ENCODE results near the gene MYL7. TPM values are rescaled to one million over a fixed set of nuclear protein-coding genes. Genes with fewer than 3 reads are reported as not detected.
A peak's percentile ranks its signal among the peaks of the same experiment; 100 is the strongest.
"Not testable (repeated sequence)": the region's sequence is repeated elsewhere in the genome, so short reads cannot be mapped to it uniquely, and the experiment has no call there.

MYL7 gene
- total RNA-seq, 1 donor from 2014 or later, result not detected

DNA sequence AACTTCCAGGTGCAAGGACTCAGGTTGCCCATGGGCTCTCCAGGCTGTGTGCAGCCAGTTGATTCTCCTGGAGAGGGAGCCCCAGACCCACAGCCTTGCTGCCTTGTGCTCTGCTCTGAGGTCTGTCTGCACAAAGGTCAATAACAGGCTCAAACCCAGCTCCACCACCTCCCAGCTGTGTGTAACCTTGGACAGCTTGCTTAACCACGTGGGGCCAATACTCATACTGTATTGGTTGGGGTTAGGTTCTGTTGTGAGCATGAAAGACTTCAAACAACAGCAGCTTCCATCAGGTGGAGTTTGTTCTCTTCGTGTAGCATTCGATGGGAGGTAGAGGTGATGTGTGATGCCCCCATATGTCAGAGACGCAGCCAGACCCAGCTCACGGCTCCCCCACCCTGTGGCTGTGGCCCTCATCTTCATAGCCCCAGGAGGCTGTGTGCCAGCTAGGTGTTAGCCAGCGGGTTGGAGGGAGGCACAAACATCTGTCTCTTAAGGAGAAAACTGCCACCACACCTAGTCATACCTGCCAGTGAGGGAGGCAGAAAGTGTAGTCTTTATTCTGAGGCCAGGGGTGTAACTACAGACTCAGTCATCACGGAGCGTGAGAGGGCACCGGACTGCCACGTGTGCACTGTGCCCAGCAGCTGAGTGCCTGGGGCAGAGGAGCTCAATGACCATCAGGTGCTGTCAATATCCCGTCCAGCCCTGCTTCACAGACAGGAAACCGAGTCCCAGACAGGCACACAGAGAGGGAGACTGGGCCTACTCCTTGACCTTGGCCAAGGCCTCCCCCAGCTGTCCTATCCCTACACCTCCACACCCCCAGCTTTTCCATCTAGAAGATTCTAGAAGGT, 9.7 kb downstream of the MYL7 start:
- no peak for DNase-seq (ENCODE audit: low spot score)

DNA sequence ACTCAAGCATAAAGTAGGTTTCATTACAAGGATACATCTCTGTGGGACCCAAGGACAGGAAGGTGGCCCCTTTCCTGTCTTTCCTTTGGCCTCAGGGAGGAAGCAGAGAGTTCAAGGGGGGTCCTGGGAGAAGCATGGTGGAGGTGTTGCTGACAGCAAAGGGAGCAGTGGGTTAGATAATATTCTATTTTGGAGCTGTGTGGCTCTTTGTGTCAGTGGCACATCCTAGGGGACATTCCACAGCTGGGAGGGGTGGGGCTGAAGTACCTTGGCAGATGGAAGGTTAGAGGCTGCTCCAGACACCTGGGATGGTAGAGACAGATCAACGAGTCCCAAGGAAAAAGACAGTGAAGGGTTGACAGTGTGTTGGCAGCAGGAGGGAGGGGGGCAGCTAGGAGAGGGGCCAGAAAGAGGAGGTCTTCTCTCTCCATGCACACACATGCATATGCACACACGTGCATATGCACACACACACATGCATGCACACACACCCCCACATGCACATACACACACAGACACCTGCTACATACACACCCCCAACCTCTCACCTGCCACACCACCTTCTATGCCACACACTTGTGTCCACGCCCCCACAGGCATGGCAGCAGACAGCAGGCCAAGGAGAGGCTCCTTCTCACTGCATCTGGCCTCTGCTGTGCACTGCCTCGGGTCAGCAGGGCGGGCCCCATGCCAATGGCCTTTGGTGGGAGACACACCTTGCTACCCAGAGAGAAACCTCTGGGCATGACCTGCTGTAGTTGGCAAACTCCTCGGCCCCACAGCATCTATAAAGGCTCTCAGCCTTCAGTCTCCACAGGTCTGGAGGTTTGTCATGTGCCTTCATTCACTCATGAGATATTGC, 12.2 kb downstream of the MYL7 start:
- no peak for DNase-seq (ENCODE audit: low spot score)

DNA sequence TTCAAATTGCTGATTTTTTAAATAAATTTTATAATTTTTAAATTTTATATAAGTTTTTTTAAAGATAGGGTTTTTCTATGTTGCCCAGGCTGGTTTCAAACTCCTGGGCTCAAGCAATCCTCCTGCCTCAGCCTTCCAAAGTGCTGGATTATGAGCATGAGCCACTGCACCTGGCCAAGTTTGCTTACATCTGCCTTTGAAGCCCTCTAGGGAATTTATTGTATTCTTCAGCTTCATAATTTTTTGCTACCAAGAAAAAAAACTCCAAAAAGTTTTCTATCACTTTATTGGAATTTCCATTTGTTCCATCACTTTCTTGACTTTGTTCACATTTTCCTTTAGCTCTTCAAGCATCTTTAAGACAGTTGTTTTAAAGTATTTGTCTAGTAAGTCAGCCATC, 14.0 kb downstream of the MYL7 start:
- DNase-seq (ENCODE audit: low spot score), result no peak

DNA sequence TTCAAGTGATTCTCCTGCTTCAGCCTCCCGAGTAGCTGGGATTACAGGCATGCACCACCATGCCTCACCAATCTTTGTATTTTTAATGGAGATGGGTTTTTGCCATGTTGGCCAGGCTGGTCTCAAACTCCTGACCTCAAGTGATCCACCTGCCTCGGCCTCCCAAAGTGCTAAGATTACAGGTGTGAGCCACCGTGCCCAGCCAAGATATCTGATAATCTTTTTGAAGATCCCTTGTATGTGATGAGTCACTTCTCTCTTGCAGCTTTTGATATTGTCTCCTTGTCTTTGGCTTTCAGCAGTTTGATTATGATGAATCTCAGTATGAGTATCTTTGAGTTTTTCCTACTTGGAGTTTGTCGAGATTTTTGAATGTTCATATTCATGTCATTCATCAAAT, 14.6 kb downstream of the MYL7 start:
- not testable (repeated sequence) for DNase-seq (ENCODE audit: low spot score)

DNA sequence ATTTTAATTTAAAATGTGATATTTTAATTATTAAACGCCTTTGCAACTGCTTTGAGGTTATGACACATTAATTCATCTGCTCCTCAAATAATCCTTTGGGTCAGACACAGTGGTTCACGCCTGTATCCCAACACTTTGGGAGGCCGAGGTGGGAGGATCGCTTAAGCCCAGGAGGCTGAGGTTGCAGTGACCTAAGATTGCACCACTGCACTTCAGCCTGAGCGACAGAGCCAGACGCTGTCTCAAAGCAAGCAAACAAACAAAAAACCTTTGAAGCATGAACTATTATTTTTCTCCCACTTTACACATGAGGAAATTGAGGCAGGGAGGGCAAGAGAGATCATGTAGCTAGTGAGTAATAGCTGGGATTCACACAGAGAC, 16.3 kb downstream of the MYL7 start:
- DNase-seq (ENCODE audit: low spot score), result no peak

DNA sequence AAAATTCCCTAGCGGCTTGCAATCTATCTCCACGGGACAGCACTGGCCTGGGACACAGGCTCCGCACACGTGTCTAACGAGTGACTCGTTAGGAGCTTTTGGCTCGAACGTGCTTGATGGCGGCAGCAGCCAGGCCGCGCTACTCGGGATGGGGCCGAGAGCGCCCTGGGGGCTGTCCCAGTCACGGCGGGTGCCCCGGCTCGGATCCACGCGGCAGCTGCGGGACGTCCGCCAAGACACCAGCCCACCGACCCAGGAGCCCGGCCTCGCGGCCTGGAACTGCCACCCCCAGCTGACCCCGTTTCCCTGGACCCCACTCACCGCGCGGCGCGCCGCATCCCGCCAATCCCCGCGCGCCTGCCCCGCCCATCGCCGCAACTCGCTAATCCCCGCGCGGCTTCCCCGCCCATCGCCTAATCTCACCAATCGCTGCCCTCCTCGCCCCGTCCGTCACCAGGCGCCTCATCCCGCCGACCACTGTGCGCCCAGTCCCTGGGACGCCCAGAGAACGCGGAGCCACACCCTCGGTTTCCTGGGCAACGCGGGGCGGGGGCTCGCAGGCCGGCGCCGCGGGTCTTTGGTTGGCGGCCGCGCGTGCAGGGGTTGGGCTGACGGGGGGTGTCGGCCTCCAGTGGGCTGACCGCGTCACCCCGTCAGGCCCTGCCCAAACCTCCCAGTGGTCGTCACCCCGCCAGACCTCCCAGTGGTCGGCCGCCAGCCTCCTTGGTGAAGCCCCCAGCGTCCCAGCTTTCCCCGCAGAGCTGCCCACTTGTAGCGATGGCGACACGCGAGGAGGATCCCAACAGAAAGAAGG, 17.7 kb downstream of the MYL7 start, which contains the start of gene POLD2:
Gene POLD2 (minus strand): TSS at position 359 of the 814 bp plus-strand sequence. CDS start 1,495 bp downstream, outside the sequence.
- DNase-seq (ENCODE audit: low spot score), result peak; percentile 97

DNA sequence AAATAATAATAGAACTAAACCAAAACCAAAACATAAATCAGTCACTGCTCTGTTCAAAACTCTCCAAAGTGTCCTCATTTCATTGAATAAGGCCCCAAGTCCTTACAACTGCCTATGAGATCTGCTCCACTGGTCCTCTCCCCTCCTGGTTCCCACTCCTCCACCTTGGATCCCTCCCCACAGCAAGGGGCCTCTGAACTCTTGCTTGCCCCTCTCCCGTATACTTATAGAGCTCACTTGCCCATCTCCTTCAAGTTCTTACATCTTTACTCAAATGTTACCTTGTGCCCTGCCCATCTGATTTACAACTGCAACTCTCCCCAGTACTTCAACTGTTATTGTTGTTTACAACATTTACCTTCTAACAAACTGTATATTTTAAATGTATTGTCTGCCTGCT, 18.6 kb downstream of the MYL7 start:
- no peak for DNase-seq (ENCODE audit: low spot score)

DNA sequence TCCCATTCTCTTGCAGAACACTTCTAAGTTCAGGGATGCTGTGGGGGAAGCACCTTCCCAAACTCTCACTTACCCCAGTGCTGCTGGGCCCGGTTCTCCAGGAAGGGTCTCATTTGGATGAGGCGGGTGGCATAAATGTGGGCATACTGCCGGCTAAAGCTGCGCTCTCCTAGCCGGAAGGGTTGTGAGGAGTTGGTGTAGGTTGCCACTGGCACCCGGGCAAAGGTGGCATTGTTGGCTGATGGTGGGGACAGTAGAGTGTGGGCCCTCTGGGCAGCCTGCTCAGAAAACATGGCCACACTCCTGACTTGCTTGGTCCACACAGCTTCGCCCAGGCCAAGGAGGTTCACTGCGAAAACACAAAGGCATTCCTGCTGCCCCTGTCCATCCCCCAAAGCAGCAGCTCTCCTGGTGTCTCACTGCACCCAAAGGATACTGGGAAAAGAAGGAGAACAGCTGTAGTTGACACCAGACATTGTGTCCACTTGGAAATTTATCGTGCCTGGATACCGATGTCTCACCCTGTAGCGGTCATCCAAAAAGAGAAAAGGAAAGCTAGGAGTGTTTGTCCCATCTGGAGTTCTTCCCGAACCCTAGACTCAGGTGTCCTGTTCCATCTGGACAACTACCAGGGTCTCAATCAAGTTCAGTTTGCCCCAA, 19.2 kb downstream of the MYL7 start:
- DNase-seq (ENCODE audit: low spot score), result no peak

DNA sequence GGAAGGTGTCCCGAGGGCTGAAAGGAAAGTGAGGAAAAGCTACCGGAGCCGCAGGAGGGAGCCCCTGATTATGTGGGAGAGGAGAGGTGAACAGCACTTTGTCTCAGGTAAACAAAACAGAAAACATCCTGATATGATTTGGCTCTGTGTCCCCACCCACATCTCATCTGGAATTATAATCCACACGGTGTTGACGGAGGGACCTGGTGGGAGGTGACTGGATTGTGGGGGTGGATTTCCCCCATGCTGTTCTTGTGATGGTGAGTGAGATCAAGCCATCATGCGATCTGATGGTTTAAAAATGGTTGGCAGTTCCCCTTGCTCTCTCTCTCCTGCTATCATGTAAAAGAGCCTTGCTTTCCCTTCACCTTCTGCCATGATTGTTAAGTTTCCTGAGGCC, 20.7 kb downstream of the MYL7 start:
- DNase-seq (ENCODE audit: low spot score), result no peak

DNA sequence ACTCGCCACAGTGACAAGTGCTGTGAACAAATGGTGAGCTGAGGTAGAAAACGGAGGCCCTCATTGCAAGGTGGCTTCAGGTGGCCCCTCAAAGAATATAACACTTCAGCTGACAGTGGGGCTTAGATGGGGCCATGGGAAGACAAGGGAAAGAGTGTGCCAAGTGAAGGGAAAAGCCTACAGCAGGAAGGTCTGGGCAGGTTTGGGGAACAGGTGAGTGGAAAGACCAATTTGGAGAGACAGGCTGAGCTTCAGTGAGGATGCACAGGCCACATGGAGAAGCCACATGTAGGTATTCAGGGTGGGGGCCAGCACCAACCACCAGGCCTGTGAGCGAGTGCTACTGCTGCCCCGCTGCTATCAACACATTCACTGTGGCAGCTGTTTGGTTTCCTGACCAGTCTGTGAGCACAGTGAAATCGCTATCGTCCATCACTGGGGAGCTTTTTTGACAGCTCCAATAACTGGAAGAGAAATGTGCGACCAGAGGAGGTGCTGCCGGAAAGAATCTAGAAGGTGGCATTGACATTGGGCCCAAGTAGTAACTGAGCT, 21.2 kb downstream of the MYL7 start:
- no peak for DNase-seq (ENCODE audit: low spot score)

DNA sequence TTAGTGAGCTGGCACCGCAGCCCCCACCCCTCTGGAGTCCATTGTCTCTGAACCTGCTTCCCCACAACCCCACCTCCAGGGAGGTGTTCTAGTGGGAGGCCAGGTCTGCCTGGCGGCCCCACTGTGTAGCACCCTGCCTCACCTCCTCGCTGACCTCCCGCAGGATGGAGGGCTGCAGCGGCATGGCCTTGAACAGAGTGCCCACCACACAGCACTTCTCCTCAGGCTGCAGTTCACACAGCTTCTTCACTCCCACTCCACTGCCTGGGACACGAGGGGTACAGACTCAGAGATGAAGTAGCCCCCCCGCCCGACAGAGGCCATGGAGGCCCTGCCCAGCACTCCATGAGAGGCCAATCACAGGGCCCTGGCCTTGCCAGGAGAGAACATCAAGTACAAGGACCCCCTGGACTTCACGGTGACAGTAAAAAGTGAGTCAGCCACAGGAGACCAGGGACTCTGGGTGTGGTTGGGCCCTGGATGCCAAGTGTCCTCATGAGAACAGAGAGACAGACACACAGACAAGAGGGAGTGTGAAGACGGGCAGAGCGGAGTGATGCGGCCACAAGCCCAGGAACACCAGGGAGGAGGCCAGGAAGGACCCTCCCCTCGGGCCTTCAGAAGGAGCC, 23.2 kb downstream of the MYL7 start:
- no peak for DNase-seq (ENCODE audit: low spot score)

DNA sequence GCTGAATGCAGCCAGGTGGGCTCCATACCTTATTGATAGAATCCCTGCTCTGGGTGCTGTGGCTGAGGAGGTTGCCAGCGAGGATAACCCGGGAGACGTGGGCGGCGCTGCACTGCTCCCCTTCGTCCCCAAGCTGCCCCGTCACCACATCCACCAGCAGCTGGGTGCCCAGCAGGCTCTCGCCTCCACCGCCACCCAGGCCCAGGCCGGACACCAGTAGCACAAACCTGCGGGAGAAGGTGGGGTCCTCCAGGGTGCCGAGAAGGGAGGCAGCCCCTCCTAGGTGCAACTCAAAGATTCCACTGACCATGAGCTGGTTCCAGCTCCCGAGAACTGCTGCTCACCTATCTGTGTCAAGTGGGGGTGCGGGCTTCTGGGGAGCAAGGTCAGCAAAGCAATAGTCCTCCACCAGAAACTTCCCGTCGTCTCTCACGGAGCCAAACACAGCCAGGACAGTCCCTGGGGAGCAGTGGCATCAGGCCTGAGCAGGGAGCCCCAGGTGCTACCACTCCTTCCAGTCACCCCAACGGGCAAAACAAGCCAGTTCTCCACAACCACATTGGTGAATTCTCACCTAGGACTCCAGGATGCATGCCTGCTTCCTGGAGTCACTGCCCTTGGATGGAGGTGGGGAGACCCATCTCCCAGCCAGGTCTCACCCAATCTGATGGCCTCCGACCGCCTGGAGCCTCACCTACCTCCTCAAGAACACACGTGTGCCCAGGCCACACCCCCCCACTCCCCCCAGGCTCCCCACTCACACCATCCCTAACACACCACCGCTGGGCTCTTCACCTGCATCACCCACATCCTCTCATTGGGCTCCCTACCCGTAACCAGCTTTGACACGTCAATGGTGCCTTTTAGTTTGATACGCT, 24.1 kb downstream of the MYL7 start:
- DNase-seq (ENCODE audit: low spot score), result no peak

DNA sequence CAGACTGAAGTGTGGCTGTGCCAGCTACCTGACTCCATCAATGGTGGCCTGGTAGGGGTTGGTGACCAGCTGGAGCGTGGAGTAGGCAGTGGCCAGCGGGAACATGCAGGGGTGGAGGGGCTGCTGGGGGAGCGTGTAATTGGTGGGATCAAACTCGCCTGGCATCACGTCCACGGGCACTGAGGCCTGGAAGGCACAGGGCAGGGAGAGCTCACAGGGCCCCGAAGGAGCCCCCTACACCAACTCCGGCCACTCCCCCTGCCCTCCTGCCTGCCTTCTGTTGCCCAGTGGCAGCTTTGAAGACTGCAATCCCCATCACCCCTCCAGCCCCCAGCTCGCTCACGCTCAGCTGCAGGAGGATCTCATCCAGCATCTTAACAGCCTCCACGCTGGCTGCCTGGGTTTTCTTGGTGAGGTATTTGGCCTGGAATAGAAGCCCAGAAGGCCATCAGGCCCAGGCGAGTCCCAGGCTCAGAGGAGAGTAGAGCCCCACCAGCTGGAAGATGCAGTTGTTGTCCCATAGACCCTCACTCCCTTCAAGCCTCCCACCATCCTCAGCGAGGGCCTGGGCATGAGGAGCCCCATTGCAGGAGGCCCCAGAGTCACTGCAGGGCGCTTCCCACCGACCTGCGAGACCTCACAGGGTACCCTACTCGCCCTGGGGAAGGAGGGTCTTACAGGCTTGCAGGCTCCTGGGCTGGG, 24.9 kb downstream of the MYL7 start:
- DNase-seq (ENCODE audit: low spot score), result no peak

DNA sequence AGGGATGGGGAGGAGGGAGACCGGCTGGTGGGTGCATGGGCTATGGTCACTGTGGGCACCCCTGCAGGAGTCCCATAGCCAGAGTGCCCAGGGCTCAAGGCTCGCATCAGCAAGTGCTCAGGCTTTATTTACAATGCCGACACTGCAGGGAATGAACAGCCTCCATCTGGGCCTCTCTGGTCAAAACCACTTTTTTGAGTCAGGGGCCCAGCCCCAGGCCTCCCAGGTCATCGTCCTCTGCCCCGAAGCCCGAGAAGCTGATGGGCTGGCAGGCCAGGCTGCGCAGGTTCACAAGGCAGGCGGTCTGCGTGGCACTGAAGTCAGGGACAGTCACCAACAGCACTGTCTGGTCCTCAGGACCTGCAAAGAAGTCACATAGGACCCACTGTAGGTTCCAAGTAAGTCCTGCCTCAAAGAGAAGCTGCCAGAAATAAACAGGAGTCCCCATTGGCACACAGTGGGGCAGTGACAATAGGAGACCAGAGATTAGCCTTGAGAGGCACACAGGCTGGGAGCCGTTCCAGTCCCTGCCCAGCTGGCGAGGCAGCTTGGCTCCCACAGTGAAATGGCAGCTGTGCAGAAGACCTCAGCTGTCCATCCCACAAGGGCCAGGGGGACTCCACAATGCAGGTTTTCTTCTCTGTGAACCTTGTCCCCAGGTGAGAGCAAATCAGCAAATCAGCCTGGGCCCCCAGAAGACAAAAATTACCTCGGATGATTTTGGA, 26.4 kb downstream of the MYL7 start:
- no peak for DNase-seq (ENCODE audit: low spot score)

DNA sequence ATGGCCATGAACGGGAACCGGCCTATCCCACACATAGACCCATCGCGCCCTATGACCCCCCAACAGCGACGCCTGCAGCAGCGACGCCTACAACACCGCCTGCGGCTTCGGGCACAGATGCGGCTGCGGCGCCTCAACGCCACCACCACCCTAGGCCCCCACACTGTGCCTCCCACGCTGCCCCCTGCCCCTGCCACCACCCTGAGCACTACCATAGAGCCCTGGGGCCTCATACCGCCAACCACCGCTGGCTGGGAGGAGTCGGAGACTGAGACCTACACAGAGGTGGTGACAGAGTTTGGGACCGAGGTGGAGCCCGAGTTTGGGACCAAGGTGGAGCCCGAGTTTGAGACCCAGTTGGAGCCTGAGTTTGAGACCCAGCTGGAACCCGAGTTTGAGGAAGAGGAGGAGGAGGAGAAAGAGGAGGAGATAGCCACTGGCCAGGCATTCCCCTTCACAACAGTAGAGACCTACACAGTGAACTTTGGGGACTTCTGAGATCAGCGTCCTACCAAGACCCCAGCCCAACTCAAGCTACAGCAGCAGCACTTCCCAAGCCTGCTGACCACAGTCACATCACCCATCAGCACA, 27.3 kb downstream of the MYL7 start:
- no peak for DNase-seq (ENCODE audit: low spot score)

DNA sequence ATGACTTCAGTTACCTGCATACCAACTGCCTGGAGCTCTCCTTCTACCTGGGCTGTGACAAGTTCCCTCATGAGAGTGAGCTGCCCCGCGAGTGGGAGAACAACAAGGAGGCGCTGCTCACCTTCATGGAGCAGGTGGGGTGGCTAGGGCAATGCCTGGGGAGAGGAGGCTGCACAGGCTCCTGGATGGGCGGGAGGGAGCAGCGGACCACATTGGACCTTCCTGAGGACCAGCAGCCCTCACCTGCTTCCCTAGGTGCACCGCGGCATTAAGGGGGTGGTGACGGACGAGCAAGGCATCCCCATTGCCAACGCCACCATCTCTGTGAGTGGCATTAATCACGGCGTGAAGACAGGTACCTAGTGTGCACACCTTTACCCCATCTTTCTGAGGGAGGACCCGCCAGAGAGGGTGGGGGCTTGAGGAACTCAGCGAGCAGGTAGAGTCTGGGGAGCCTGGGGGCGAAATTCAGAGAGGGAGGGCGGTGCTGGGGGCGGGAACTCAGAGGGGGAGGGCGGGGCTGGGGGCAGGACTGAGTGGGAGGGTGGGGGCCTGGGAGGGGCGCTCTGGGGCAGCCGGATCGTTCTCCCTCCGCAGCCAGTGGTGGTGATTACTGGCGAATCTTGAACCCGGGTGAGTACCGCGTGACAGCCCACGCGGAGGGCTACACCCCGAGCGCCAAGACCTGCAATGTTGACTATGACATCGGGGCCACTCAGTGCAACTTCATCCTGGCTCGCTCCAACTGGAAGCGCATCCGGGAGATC, 28.0 kb downstream of the MYL7 start:
- no peak for DNase-seq (ENCODE audit: low spot score)

All from mucosa of gallbladder (tissue), 1 donor.